Skeletal muscle cell (primary cell): ENCODE data around the gene DENND1A.
A peak's percentile ranks its signal among the peaks of the same experiment; 100 is the strongest.

Experiments used
- DNase-seq: peaks from one replicate; pipeline ENCODE4 v3.0.0-alpha.2; 2010; ENCODE audit warnings: low read depth
- H3K4me3 ChIP-seq: 2 replicates; pipeline ENCODE4 v1.5.1; 2011; ENCODE audit warnings: low read depth, mild to moderate bottlenecking, control low read depth, low read length, moderate library complexity

DENND1A gene

GRCh38 chr9:123789554-123790292 is 140.2 kb downstream of the DENND1A start:
- DNase-seq, result no peak
- H3K4me3 ChIP-seq, result no peak overlapping the region

- no peak for DNase-seq
- no peak overlapping the region for H3K4me3 ChIP-seq
These were observed 142.5 kb downstream of the DENND1A start for GRCh38 chr9:123787416-123787815.

- DNase-seq, result peak; percentile 85
- no peak overlapping the region for H3K4me3 ChIP-seq
These were observed 145.4 kb downstream of the DENND1A start for GRCh38 chr9:123784518-123784917.

- H3K4me3 ChIP-seq, result no peak overlapping the region
- no peak for DNase-seq
These were observed 151.6 kb downstream of the DENND1A start for GRCh38 chr9:123778232-123778902.

GRCh38 chr9:123776708-123777537 is 153.0 kb downstream of the DENND1A start:
- no peak for DNase-seq
- no peak overlapping the region for H3K4me3 ChIP-seq

- no peak for DNase-seq
- H3K4me3 ChIP-seq, result no peak overlapping the region
These were observed 154.3 kb downstream of the DENND1A start for GRCh38 chr9:123775289-123776284.

- H3K4me3 ChIP-seq, result no peak overlapping the region
These were observed 156.1 kb downstream of the DENND1A start for GRCh38 chr9:123773783-123774182.

GRCh38 chr9:123772967-123773366 is 157.0 kb downstream of the DENND1A start:
- DNase-seq, result no peak
- no peak overlapping the region for H3K4me3 ChIP-seq

More at GRCh38 chr9:123773783-123774182, 156.1 kb downstream of the DENND1A start:
- no peak for DNase-seq

- H3K4me3 ChIP-seq, result no peak overlapping the region
- no peak for DNase-seq
These were observed 157.6 kb downstream of the DENND1A start for GRCh38 chr9:123772374-123772773.

- DNase-seq, result no peak
- no peak overlapping the region for H3K4me3 ChIP-seq
These were observed 158.2 kb downstream of the DENND1A start for GRCh38 chr9:123771690-123772089.

GRCh38 chr9:123769719-123770118 is 160.2 kb downstream of the DENND1A start:
- H3K4me3 ChIP-seq, result no peak overlapping the region
- DNase-seq, result no peak

GRCh38 chr9:123763910-123764588 is 165.9 kb downstream of the DENND1A start:
- no peak overlapping the region for H3K4me3 ChIP-seq
- DNase-seq, result peak; percentile 57

GRCh38 chr9:123761905-123762605 is 167.9 kb downstream of the DENND1A start:
- no peak overlapping the region for H3K4me3 ChIP-seq
- DNase-seq, result no peak

GRCh38 chr9:123757960-123758359 is 172.0 kb downstream of the DENND1A start:
- no peak for DNase-seq
- no peak overlapping the region for H3K4me3 ChIP-seq

GRCh38 chr9:123757547-123757946 is 172.4 kb downstream of the DENND1A start:
- DNase-seq, result no peak
- no peak overlapping the region for H3K4me3 ChIP-seq

- no peak overlapping the region for H3K4me3 ChIP-seq
- DNase-seq, result no peak
These were observed 173.3 kb downstream of the DENND1A start for GRCh38 chr9:123756484-123757106.

- DNase-seq, result no peak
- no peak overlapping the region for H3K4me3 ChIP-seq
These were observed 176.2 kb downstream of the DENND1A start for GRCh38 chr9:123753669-123754258.
